Central memory CD4-positive, alpha-beta T cell (primary cell): Measurements from ENCODE around the gene NRP2.

ENCODE experiments used
- DNase-seq: peaks from one replicate; pipeline ENCODE4 v3.0.0; 2022

The NRP2 gene

GRCh38 chr2:205776720-205777119 is 94.4 kb downstream of the NRP2 start:
- DNase-seq, result no peak

GRCh38 chr2:205778356-205778755 is 96.1 kb downstream of the NRP2 start:
- DNase-seq, result no peak

- no peak for DNase-seq
These were observed 98.3 kb downstream of the NRP2 start for GRCh38 chr2:205780645-205781044.

- DNase-seq, result no peak
These were observed 99.1 kb downstream of the NRP2 start for GRCh38 chr2:205781244-205781931.

- no peak for DNase-seq
These were observed 100.6 kb downstream of the NRP2 start for GRCh38 chr2:205782941-205783340.

GRCh38 chr2:205783872-205784499 is 101.7 kb downstream of the NRP2 start:
- no peak for DNase-seq

GRCh38 chr2:205785507-205786260 is 103.4 kb downstream of the NRP2 start:
- no peak for DNase-seq

- DNase-seq, result no peak
These were observed 104.7 kb downstream of the NRP2 start for GRCh38 chr2:205786976-205787375.

- DNase-seq, result no peak
These were observed 105.5 kb downstream of the NRP2 start for GRCh38 chr2:205787761-205788160.

GRCh38 chr2:205789906-205790305 is 107.6 kb downstream of the NRP2 start:
- DNase-seq, result no peak

GRCh38 chr2:205792908-205793307 is 110.6 kb downstream of the NRP2 start:
- DNase-seq, result no peak

- DNase-seq, result no peak
These were observed 114.6 kb downstream of the NRP2 start for GRCh38 chr2:205796805-205797313.

GRCh38 chr2:205797866-205798265 is 115.6 kb downstream of the NRP2 start:
- DNase-seq, result no peak

GRCh38 chr2:205800224-205800623 is 117.9 kb downstream of the NRP2 start:
- no peak for DNase-seq

GRCh38 chr2:205800773-205801172 is 118.5 kb downstream of the NRP2 start:
- no peak for DNase-seq

GRCh38 chr2:205802065-205802464 is 119.8 kb downstream of the NRP2 start:
- no peak for DNase-seq

- DNase-seq, result no peak
These were observed 120.6 kb downstream of the NRP2 start for GRCh38 chr2:205802941-205803340.

GRCh38 chr2:205803500-205803899 is 121.2 kb downstream of the NRP2 start:
- no peak for DNase-seq

- DNase-seq, result no peak
These were observed 122.8 kb downstream of the NRP2 start for GRCh38 chr2:205805136-205805535.

GRCh38 chr2:205806143-205806905 is 124.0 kb downstream of the NRP2 start:
- no peak for DNase-seq

- no peak for DNase-seq
These were observed 124.9 kb downstream of the NRP2 start for GRCh38 chr2:205807229-205807628.

- no peak for DNase-seq
These were observed 125.5 kb downstream of the NRP2 start for GRCh38 chr2:205807758-205808157.
